ENCODE results near the gene PUM1. TPM values are rescaled to one million over a fixed set of nuclear protein-coding genes. Genes with fewer than 3 reads are reported as not detected.

PUM1 gene
- total and polyA plus RNA-seq, 2 donors (not counting 3 experiments of a cell fraction or from before 2014, with no cell fraction given), result 94.7 to 124 TPM

- Histone ChIP-seq H3K4me2 (ENCODE audit: insufficient read depth, low read length) (peak overlapping the region; percentile 28), H2AFZ (ENCODE audit: low read depth, low read length) (no peak overlapping the region), H3K27me3 (ENCODE audit: control insufficient read depth in 2 of 2, insufficient read depth in 2 of 2, low read length in 2 of 2) (no peaks in the 10 kb centered on the region), H3K27ac (ENCODE audit: insufficient read depth, low read depth, low read length) (peak overlapping the region; percentile 28), H3K4me3 (replicated peaks in 1 of 3; ENCODE audit: insufficient read depth in 1 of 3, low read depth in 1 of 3, low read length in 3 of 3) (no peak overlapping the region), H3K9me1 (replicated peaks; ENCODE audit: control insufficient read depth, extremely low read depth, insufficient read depth, low read length) (no peaks in the 10 kb centered on the region), H4K20me1 (replicated peaks; ENCODE audit: control insufficient read depth, extremely low read depth, insufficient read depth, low read length) (no peaks in the 10 kb centered on the region), H3K4me1 (ENCODE audit: control insufficient read depth, extremely low read depth, insufficient read depth, low read length) (peaks cover 16% of the 10 kb centered on the region), H3K9me3 (replicated peaks; ENCODE audit: control insufficient read depth, insufficient read depth, low read length) (no peaks in the 10 kb centered on the region), H3K36me3 (ENCODE audit: control insufficient read depth in 2 of 2, extremely low read depth in 1 of 2, insufficient read depth in 2 of 2, low read length in 2 of 2) (peaks cover 20 to 38% of the 10 kb centered on the region in 2 experiments), H3K79me2 (ENCODE audit: control insufficient read depth, insufficient read depth, low read length) (peaks cover 71% of the 10 kb centered on the region), H3K9ac (replicated peaks; ENCODE audit: extremely low read depth, insufficient read depth, low read length) (no peak overlapping the region)
- CTCF ChIA-PET, result interaction anchor here (1.2 kb wide), 1 partner anchor 34 kb away, joined by 3 read pairs; no protein-coding TSS in a partner anchor
- BruUV-seq (replicated peaks), result no TSS peak
- POLR2A ChIA-PET, result no interaction called here
- dilution Hi-C loops (cut with MboI; ENCODE audit: extremely low pct_ligation_motif_present, low sequenced_read_pairs) (no loop called here), intact Hi-C loops (cut with micrococcal nuclease) (loop anchor here (2.0 kb wide), 1 partner anchor 99 kb away; the partner anchor contains the start of gene PUM1)
- no peak for TF ChIP-seq MYC (IDR thresholded peaks at IDR 0.05; ENCODE audit: low read depth, low read length)
- FAIRE-seq (peak; percentile 8), DNase-seq (ENCODE audit: low read depth, low spot score) (no peak)
These were observed 99.5 kb downstream of the PUM1 start for GRCh38 chr1:30965924-30966599.

- POLR2A ChIA-PET, result no interaction called here
- Histone ChIP-seq H3K9ac (replicated peaks; ENCODE audit: extremely low read depth, insufficient read depth, low read length) (no peak overlapping the region), H3K79me2 (ENCODE audit: control insufficient read depth, insufficient read depth, low read length) (peaks cover 69% of the 10 kb centered on the region), H3K4me1 (ENCODE audit: control insufficient read depth, extremely low read depth, insufficient read depth, low read length) (peaks cover 16% of the 10 kb centered on the region), H3K9me1 (replicated peaks; ENCODE audit: control insufficient read depth, extremely low read depth, insufficient read depth, low read length) (no peaks in the 10 kb centered on the region), H3K27me3 (ENCODE audit: control insufficient read depth in 2 of 2, insufficient read depth in 2 of 2, low read length in 2 of 2) (no peaks in the 10 kb centered on the region), H3K4me2 (ENCODE audit: insufficient read depth, low read length) (no peak overlapping the region), H3K36me3 (ENCODE audit: control insufficient read depth in 2 of 2, extremely low read depth in 1 of 2, insufficient read depth in 2 of 2, low read length in 2 of 2) (peaks cover 20 to 35% of the 10 kb centered on the region in 2 experiments), H2AFZ (ENCODE audit: low read depth, low read length) (no peak overlapping the region), H3K27ac (ENCODE audit: insufficient read depth, low read depth, low read length) (no peak overlapping the region), H4K20me1 (replicated peaks; ENCODE audit: control insufficient read depth, extremely low read depth, insufficient read depth, low read length) (no peaks in the 10 kb centered on the region), H3K9me3 (replicated peaks; ENCODE audit: control insufficient read depth, insufficient read depth, low read length) (no peaks in the 10 kb centered on the region), H3K4me3 (replicated peaks in 1 of 3; ENCODE audit: insufficient read depth in 1 of 3, low read depth in 1 of 3, low read length in 3 of 3) (no peak overlapping the region)
- no TSS peak for BruUV-seq (replicated peaks)
- intact Hi-C loops (cut with micrococcal nuclease) (no loop called here), dilution Hi-C loops (cut with MboI; ENCODE audit: extremely low pct_ligation_motif_present, low sequenced_read_pairs) (no loop called here)
- FAIRE-seq, result no peak
- DNase-seq (ENCODE audit: low read depth, low spot score), result no peak
- TF ChIP-seq POLR2AphosphoS5 (IDR thresholded peaks at IDR 0.05; ENCODE audit: insufficient read depth, low read depth, low read length) (no peak), MYC (IDR thresholded peaks at IDR 0.05; ENCODE audit: low read depth, low read length) (no peak), FOS (IDR thresholded peaks at IDR 0.05; ENCODE audit: borderline replicate concordance, insufficient read depth, low read length) (no peak), JUN (IDR thresholded peaks at IDR 0.05; ENCODE audit: borderline replicate concordance, insufficient read depth, insufficient read length, low read depth) (no peak), POLR2A (IDR thresholded peaks at IDR 0.05; ENCODE audit: low read depth, low read length) (no peak), GATA2 (IDR thresholded peaks at IDR 0.05; ENCODE audit: insufficient read depth, insufficient read length, low read depth, low read length) (no peak), MAX (IDR thresholded peaks at IDR 0.05; ENCODE audit: insufficient read depth, insufficient read length) (no peak), EZH2 (IDR thresholded peaks at IDR 0.05; ENCODE audit: borderline replicate concordance, low read depth, low read length, severe bottlenecking) (no peak), CTCF (IDR thresholded peaks at IDR 0.05; ENCODE audit: extremely low read depth in 1 of 2, insufficient read depth in 1 of 2, low read depth in 1 of 2, low read length in 2 of 2) (no peak)
- CTCF ChIA-PET, result no interaction called here
These were observed 100.8 kb downstream of the PUM1 start for GRCh38 chr1:30964706-30965105.
